Fibroblast of lung (primary cell): ENCODE results near the gene TRAF2.

Source experiments
- EZH2 ChIP-seq: IDR thresholded peaks from 2 replicates; pipeline ENCODE4 v1.5.1; 2012; ENCODE audit warnings: low read length, control low read depth, mild to moderate bottlenecking; ENCODE audit errors: missing control alignments
- TF ChIP-seq, protein P1 (sequence below), 2 donors: IDR thresholded peaks in 1 of 2; conservative IDR thresholded peaks in 1 of 2; 1 replicate in 1 of 2; 2 replicates in 1 of 2; pipeline ENCODE4 v1.5.1; 2011 to 2012; ENCODE audit warnings: low read length in 2 of 2, control low read depth in 1 of 2, inconsistent platforms in 1 of 2, low read depth in 1 of 2, mild to moderate bottlenecking in 1 of 2

DNA sequence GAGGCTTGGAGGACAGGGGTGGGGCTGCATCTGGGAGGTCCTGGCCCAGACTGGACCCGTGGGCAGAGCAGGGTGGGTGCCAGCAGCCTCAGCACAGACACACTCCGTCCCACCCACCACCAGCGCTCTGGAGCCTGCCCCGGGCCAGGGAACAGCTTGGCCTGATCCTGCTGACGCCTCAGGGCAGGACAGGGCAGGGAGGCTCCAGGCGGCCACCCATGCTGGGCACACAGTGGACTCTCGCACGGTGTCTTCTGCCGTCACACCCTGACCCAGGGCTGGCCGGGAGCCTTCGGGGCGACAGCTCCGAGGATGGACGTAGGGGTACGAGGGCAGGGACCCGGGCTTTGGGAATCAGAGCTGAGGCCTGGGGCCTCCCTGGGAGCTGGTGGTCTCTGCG lies 82.8 kb downstream of the TRAF2 start:
- TF ChIP-seq, protein P1, sequence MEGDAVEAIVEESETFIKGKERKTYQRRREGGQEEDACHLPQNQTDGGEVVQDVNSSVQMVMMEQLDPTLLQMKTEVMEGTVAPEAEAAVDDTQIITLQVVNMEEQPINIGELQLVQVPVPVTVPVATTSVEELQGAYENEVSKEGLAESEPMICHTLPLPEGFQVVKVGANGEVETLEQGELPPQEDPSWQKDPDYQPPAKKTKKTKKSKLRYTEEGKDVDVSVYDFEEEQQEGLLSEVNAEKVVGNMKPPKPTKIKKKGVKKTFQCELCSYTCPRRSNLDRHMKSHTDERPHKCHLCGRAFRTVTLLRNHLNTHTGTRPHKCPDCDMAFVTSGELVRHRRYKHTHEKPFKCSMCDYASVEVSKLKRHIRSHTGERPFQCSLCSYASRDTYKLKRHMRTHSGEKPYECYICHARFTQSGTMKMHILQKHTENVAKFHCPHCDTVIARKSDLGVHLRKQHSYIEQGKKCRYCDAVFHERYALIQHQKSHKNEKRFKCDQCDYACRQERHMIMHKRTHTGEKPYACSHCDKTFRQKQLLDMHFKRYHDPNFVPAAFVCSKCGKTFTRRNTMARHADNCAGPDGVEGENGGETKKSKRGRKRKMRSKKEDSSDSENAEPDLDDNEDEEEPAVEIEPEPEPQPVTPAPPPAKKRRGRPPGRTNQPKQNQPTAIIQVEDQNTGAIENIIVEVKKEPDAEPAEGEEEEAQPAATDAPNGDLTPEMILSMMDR (conservative IDR thresholded peaks at IDR 0.05 in 1 of 2, IDR thresholded peaks at IDR 0.05 in 1 of 2; ENCODE audit: low read depth in 1 of 2, low read length in 2 of 2) = no peak
- no peak for TF ChIP-seq EZH2
